Activated CD8-positive, alpha-beta T cell treated with anti-CD3 and anti-CD28 coated beads, Interleukin-2, amount 10 ng/mL, durations not matched to agents 7 days and 5 days (primary cell): ENCODE results near the gene ANKRD45. TPM values are rescaled to one million over a fixed set of nuclear protein-coding genes. Genes with fewer than 3 reads are reported as not detected.
"Not testable (repeated sequence)": the region's sequence is repeated elsewhere in the genome, so short reads cannot be mapped to it uniquely, and the experiment has no call there.

Experiments used
- ATAC-seq: fragments of 150-1000 bp; cut with Tn5 transposase; one replicate; pipeline ENCODE4 v1.10.0; 2021; ENCODE audit warnings: moderate library complexity
- CTCF ChIA-PET: fragments of 350-600 bp; sonication (Branson Sonifier 250); formaldehyde crosslinking; loops from one replicate; lab custom pipeline; 2021; ENCODE audit warnings: antibody characterized with exemption; lab: Charles Lee
- POLR2A ChIA-PET: fragments of 350-600 bp; sonication (Branson Sonifier 250); formaldehyde crosslinking; loops from one replicate; lab custom pipeline; 2021; ENCODE audit warnings: antibody characterized with exemption; lab: Charles Lee
- DNase-seq: peaks from one replicate; pipeline ENCODE4 v3.0.0-alpha.2; 2020
- H3K27ac Mint-ChIP-seq: one replicate; pipeline ENCODE4 v1.8.0; 2021; ENCODE audit warnings: mild to moderate bottlenecking, mixed read lengths
- H3K27me3 Mint-ChIP-seq: one replicate; pipeline ENCODE4 v1.8.0; 2021; ENCODE audit warnings: low read depth, mixed read lengths
- H3K36me3 Mint-ChIP-seq: one replicate; pipeline ENCODE4 v1.8.0; 2021; ENCODE audit warnings: low read depth, mixed read lengths
- H3K4me1 Mint-ChIP-seq: one replicate; pipeline ENCODE4 v1.8.0; 2021; ENCODE audit warnings: low read depth, mixed read lengths
- H3K4me3 Mint-ChIP-seq: one replicate; pipeline ENCODE4 v1.8.0; 2021; ENCODE audit warnings: mild to moderate bottlenecking, mixed read lengths
- H3K9me3 Mint-ChIP-seq: one replicate; pipeline ENCODE4 v1.8.0; 2022; ENCODE audit warnings: mixed read lengths; ENCODE audit not compliant: insufficient read depth
- total RNA-seq, 2 experiments: library from RNA; stranded (reverse); gene quantifications; one replicate each; pipeline ENCODE4 v1.2.3, GENCODE V29; 2021

The ANKRD45 gene
- total RNA-seq, 2 experiments from 2014 or later: not detected

- POLR2A ChIA-PET: interaction anchor here (0.7 kb wide), 1 partner anchor 1072 kb away, joined by 3 read pairs; no protein-coding TSS in a partner anchor
- Mint-ChIP-seq H3K4me3 (no peak overlapping the region), H3K36me3 (no peaks in the 10 kb centered on the region), H3K4me1 (no peaks in the 10 kb centered on the region), H3K27ac (no peak overlapping the region), H3K27me3 (peaks cover 6% of the 10 kb centered on the region), H3K9me3 (no peaks in the 10 kb centered on the region)
- DNase-seq (no peak), ATAC-seq (no peak)
- CTCF ChIA-PET: no interaction called here
Measured at GRCh38 chr1:173601588-173601987, 68.1 kb downstream of the ANKRD45 start.

DNA sequence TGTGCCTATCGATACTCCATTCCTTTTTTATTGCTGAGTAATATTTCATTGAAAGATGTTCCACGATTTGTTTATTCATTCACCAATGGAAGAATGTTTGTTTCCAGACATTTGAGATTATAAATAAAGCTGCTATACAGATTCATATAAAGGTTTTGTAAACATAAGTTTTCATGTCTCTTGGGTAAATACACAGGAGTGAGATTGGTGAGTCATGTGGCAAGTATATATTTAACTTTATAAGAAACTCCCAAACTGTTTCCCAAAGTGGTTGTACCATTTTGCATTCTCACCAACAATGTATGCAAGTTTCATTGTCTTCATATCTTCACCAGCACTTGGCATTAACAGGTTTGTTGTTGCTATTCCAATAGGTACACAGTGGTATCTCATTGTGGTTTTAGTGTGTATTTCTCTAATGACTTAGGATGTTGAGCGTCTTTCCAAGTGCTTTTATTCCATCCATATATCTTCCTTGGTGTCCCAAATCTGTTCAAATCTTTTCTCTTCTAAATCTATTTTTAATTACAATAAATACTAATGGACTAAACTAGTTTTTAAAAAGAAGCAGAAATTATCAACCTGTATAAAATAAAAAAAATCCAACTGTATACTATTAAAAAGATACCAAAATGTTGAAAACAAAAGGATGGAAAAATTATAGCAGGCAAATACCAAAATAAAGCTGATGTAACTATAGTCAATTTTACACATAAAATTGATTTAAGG, 73.4 kb downstream of the ANKRD45 start:
- H3K9me3 Mint-ChIP-seq: no peaks in the 10 kb centered on the region
- POLR2A ChIA-PET: no interaction called here
- CTCF ChIA-PET: no interaction called here
- H3K27me3 Mint-ChIP-seq: peaks cover 2% of the 10 kb centered on the region
- H3K4me1 Mint-ChIP-seq: no peaks in the 10 kb centered on the region
- ATAC-seq (no peak), DNase-seq (no peak)
- H3K4me3 Mint-ChIP-seq: no peak overlapping the region
- no peaks in the 10 kb centered on the region for H3K36me3 Mint-ChIP-seq
- no peak overlapping the region for H3K27ac Mint-ChIP-seq

- H3K4me1 Mint-ChIP-seq, CTCF ChIA-PET, ATAC-seq, POLR2A ChIA-PET, H3K9me3 Mint-ChIP-seq, H3K36me3 Mint-ChIP-seq, H3K27ac Mint-ChIP-seq, DNase-seq, H3K27me3 Mint-ChIP-seq, H3K4me3 Mint-ChIP-seq: not testable (repeated sequence)
Measured at GRCh38 chr1:173591138-173591537, 78.5 kb downstream of the ANKRD45 start.

GRCh38 chr1:173590557-173590956, 79.1 kb downstream of the ANKRD45 start:
- CTCF ChIA-PET: no interaction called here
- no peaks in the 10 kb centered on the region for H3K9me3 Mint-ChIP-seq
- no peaks in the 10 kb centered on the region for H3K4me1 Mint-ChIP-seq
- no peaks in the 10 kb centered on the region for H3K36me3 Mint-ChIP-seq
- H3K4me3 Mint-ChIP-seq: no peak overlapping the region
- H3K27ac Mint-ChIP-seq: no peak overlapping the region
- ATAC-seq (no peak), DNase-seq (no peak)
- H3K27me3 Mint-ChIP-seq: peaks cover 2% of the 10 kb centered on the region
- POLR2A ChIA-PET: no interaction called here

- ATAC-seq (no peak), DNase-seq (no peak)
- H3K4me1 Mint-ChIP-seq: no peaks in the 10 kb centered on the region
- H3K36me3 Mint-ChIP-seq: no peaks in the 10 kb centered on the region
- peaks cover 3% of the 10 kb centered on the region for H3K27me3 Mint-ChIP-seq
- no peak overlapping the region for H3K27ac Mint-ChIP-seq
- H3K9me3 Mint-ChIP-seq: no peaks in the 10 kb centered on the region
- ChIA-PET POLR2A (no interaction called here), CTCF (interaction anchor here (1.1 kb wide), 1 partner anchor 21 kb away, joined by 3 read pairs; no protein-coding TSS in a partner anchor)
- H3K4me3 Mint-ChIP-seq: no peak overlapping the region
Measured at GRCh38 chr1:173581383-173582079, 88.1 kb downstream of the ANKRD45 start.

GRCh38 chr1:173580658-173581057, 89.0 kb downstream of the ANKRD45 start:
- Mint-ChIP-seq H3K4me3 (no peak overlapping the region), H3K27me3 (peaks cover 3% of the 10 kb centered on the region), H3K4me1 (no peaks in the 10 kb centered on the region), H3K27ac (no peak overlapping the region), H3K36me3 (no peaks in the 10 kb centered on the region), H3K9me3 (no peaks in the 10 kb centered on the region)
- ATAC-seq (no peak), DNase-seq (no peak)
- POLR2A ChIA-PET: no interaction called here
- CTCF ChIA-PET: no interaction called here

GRCh38 chr1:173580071-173580470, 89.6 kb downstream of the ANKRD45 start:
- Mint-ChIP-seq H3K27me3 (peaks cover 3% of the 10 kb centered on the region), H3K4me1 (no peaks in the 10 kb centered on the region), H3K36me3 (no peaks in the 10 kb centered on the region), H3K9me3 (no peaks in the 10 kb centered on the region), H3K27ac (no peak overlapping the region), H3K4me3 (no peak overlapping the region)
- ATAC-seq (no peak), DNase-seq (no peak)
- ChIA-PET CTCF (interaction anchor here (0.6 to 0.7 kb wide), 2 partner anchors 49 to 550 kb away, joined by 3 read pairs; no protein-coding TSS in a partner anchor), POLR2A (no interaction called here)

GRCh38 chr1:173573596-173573995, 96.1 kb downstream of the ANKRD45 start:
- no peak for DNase-seq
- POLR2A ChIA-PET: no interaction called here
- CTCF ChIA-PET: no interaction called here
- peaks cover 2% of the 10 kb centered on the region for H3K9me3 Mint-ChIP-seq
- H3K27me3 Mint-ChIP-seq: peaks cover 3% of the 10 kb centered on the region
- H3K36me3 Mint-ChIP-seq: no peaks in the 10 kb centered on the region
- no peak for ATAC-seq
- H3K4me3 Mint-ChIP-seq: no peak overlapping the region
- no peak overlapping the region for H3K27ac Mint-ChIP-seq
- peaks cover 13% of the 10 kb centered on the region for H3K4me1 Mint-ChIP-seq

DNA sequence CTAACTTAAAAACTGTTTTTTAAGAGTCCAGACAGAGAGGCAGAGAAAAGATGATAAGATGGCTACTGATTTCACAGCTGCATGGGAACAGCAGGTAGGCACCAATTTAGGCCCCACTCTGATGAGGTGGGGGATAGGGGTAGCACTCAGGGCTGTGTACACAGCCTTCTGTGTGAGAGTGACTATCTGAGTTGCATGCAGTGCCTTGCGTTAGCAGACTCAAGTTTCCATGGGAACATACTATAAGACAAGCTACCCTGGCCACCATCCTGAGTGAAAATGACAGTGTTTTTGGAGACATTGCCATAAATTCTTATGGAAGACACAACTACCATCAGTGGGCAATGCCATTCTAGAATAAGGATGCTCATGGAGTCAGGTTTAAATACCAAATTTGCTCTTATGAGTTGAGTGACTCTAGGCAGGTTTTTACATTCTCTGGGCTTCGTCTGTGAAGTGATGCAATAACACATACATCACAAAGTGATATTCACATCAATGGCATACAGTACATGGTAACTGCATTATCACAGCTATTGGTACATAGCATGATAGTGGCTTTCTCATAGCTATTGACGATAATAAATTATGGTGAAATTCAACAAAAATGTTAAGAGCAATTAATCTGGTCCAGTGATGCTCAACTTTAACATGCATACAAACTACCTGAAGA, 97.3 kb downstream of the ANKRD45 start:
- ATAC-seq (no peak), DNase-seq (no peak)
- POLR2A ChIA-PET: no interaction called here
- Mint-ChIP-seq H3K4me1 (peaks cover 13% of the 10 kb centered on the region), H3K27me3 (peaks cover 1% of the 10 kb centered on the region), H3K9me3 (peaks cover 8% of the 10 kb centered on the region), H3K4me3 (no peak overlapping the region), H3K36me3 (peaks cover 2% of the 10 kb centered on the region), H3K27ac (no peak overlapping the region)
- CTCF ChIA-PET: interaction anchor here (1.0 kb wide), 1 partner anchor 141 kb away, joined by 3 read pairs; no protein-coding TSS in a partner anchor

- ChIA-PET CTCF (no interaction called here), POLR2A (no interaction called here)
- peak; percentile 27 for ATAC-seq
Measured at GRCh38 chr1:173570370-173571007, 99.2 kb downstream of the ANKRD45 start.

DNA sequence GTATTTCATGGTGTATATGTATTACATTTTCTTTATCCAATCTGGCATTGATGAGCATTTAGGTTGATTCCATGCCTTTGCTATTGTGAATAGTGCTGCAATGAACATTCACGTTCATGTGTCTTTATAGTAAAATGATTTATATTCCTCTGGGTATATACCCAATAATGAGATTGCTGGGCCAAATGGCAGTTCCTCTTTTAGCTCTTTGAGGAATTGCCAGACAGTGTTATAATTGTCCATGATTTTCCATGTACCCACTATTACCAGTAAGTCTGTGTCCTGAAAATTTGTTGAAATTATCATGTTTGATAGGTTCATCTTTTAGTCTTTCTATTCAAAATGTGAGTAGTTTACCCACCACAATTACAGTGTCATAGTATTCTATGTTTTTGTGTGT, 101.2 kb downstream of the ANKRD45 start:
- Mint-ChIP-seq H3K27ac (no peak overlapping the region), H3K9me3 (peaks cover 24% of the 10 kb centered on the region)
- CTCF ChIA-PET: no interaction called here

More at GRCh38 chr1:173570370-173571007, 99.2 kb downstream of the ANKRD45 start:
- H3K36me3 Mint-ChIP-seq: peaks cover 4% of the 10 kb centered on the region
- no peak for DNase-seq
- H3K4me1 Mint-ChIP-seq: peaks cover 13% of the 10 kb centered on the region
- no peak overlapping the region for H3K27ac Mint-ChIP-seq
- peaks cover 4% of the 10 kb centered on the region for H3K27me3 Mint-ChIP-seq
- H3K9me3 Mint-ChIP-seq: peaks cover 19% of the 10 kb centered on the region
- no peak overlapping the region for H3K4me3 Mint-ChIP-seq

More for the DNA sequence above, 101.2 kb downstream of the ANKRD45 start:
- Mint-ChIP-seq H3K4me3 (no peak overlapping the region), H3K27me3 (peaks cover 4% of the 10 kb centered on the region), H3K36me3 (peaks cover 4% of the 10 kb centered on the region), H3K4me1 (peaks cover 13% of the 10 kb centered on the region)
- ATAC-seq: no peak
- POLR2A ChIA-PET: no interaction called here
- no peak for DNase-seq
